Tibial artery (tissue), 4 donors: Measurements from ENCODE around the gene ZWINT.

Source experiments
- DNase-seq, 2 donors: peaks; one replicate each; pipeline ENCODE4 v3.0.0-alpha.2; 2019
- H3K27ac ChIP-seq, 2 donors: fragments of 200-600 bp; sonication (generic) in 1 of 2; 1 replicate in 1 of 2; 2 replicates in 1 of 2; pipeline ENCODE4 v1.5.1; 2018 to 2019; ENCODE audit warnings: mild to moderate bottlenecking in 1 of 2
- H3K27me3 ChIP-seq, 2 donors: fragments of 200-600 bp; sonication (generic) in 1 of 2; one replicate each; pipeline versions ENCODE4 v1.5.1 to v1.6.0; 2016 to 2019
- H3K36me3 ChIP-seq, 3 donors: fragments of 200-600 bp; sonication (generic) in 2 of 3; one replicate each; pipeline ENCODE4 v1.5.1; 2016 to 2019; ENCODE audit warnings: mild to moderate bottlenecking in 2 of 3
- H3K4me1 ChIP-seq, 4 donors: fragments of 200-600 bp; sonication (generic) in 2 of 4; 1 replicate in 3 of 4; 2 replicates in 1 of 4; pipeline ENCODE4 v1.5.1; 2016 to 2019
- H3K4me3 ChIP-seq, 2 donors: fragments of 200-600 bp; sonication (generic) in 1 of 2; 1 replicate in 1 of 2; 2 replicates in 1 of 2; pipeline ENCODE4 v1.5.1; 2018 to 2019; ENCODE audit warnings: mild to moderate bottlenecking in 2 of 2
- H3K9me3 ChIP-seq, 3 donors: fragments of 200-600 bp; sonication (generic) in 1 of 3; one replicate each; pipeline ENCODE4 v1.5.1; 2016 to 2019
- intact Hi-C: fragments of 100-400 bp; cut with DNase I; formaldehyde crosslinking; loops from one replicate; pipeline ENCODE4 v1.15.0; 2023; ENCODE audit warnings: low total_unique reads
- TF ChIP-seq, protein P1 (sequence below), 2 experiments: fragments of 200-600 bp in 1 of 2; fragments of 450-650 bp in 1 of 2; IDR thresholded peaks; one replicate each; pipeline ENCODE4 v1.5.1; 2017 to 2019; ENCODE audit warnings: antibody characterized with exemption in 2 of 2, mild to moderate bottlenecking in 1 of 2, moderate library complexity in 1 of 2

ZWINT gene

GRCh38 chr10:56317603-56318002, 43.5 kb downstream of the ZWINT start:
- peak in 1 of 2 donors; percentile 18 for DNase-seq
- Histone ChIP-seq H3K27ac (no peak overlapping the region), H3K9me3 (no peaks in the 10 kb centered on the region), H3K27me3 (no peaks in the 10 kb centered on the region), H3K36me3 (no peaks in the 10 kb centered on the region), H3K4me1 (no peaks in the 10 kb centered on the region), H3K4me3 (no peak overlapping the region)
- TF ChIP-seq, protein P1, sequence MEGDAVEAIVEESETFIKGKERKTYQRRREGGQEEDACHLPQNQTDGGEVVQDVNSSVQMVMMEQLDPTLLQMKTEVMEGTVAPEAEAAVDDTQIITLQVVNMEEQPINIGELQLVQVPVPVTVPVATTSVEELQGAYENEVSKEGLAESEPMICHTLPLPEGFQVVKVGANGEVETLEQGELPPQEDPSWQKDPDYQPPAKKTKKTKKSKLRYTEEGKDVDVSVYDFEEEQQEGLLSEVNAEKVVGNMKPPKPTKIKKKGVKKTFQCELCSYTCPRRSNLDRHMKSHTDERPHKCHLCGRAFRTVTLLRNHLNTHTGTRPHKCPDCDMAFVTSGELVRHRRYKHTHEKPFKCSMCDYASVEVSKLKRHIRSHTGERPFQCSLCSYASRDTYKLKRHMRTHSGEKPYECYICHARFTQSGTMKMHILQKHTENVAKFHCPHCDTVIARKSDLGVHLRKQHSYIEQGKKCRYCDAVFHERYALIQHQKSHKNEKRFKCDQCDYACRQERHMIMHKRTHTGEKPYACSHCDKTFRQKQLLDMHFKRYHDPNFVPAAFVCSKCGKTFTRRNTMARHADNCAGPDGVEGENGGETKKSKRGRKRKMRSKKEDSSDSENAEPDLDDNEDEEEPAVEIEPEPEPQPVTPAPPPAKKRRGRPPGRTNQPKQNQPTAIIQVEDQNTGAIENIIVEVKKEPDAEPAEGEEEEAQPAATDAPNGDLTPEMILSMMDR (IDR thresholded peaks at IDR 0.05), result no peak
- intact Hi-C loops, result no loop called here

DNA sequence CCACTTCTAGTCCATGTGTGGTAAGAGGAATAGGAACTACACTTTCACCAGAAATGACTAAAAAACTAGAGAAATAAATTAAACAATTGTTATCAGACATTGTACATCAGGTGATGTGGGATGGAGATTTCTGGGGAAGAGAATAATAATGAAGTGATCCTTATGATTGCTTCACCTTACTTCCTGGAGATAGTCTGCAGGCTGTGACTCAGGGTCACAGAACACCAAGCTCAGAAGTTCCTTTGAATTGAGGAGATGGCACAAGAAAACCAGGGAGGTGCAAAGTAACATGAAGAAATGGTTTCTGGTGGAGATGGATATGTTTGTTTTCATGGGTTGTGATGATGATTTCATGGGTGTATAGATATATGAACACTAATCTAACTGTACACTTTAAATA, 44.5 kb downstream of the ZWINT start:
- Histone ChIP-seq H3K4me1 (no peaks in the 10 kb centered on the region), H3K27me3 (no peaks in the 10 kb centered on the region), H3K4me3 (no peak overlapping the region), H3K9me3 (no peaks in the 10 kb centered on the region), H3K27ac (no peak overlapping the region), H3K36me3 (no peaks in the 10 kb centered on the region)
- intact Hi-C loops, result no loop called here
- TF ChIP-seq, protein P1 (IDR thresholded peaks at IDR 0.05), result no peak
- no peak for DNase-seq
